ENCODE results near the gene POU2F1. TPM values are rescaled to one million over a fixed set of nuclear protein-coding genes. Genes with fewer than 3 reads are reported as not detected.
A peak's percentile ranks its signal among the peaks of the same experiment; 100 is the strongest.

Gene POU2F1
- total RNA-seq, 1 donor from 2014 or later: 68.0 TPM

- TF ChIP-seq EZH2phosphoT487 (IDR thresholded peaks at IDR 0.05) (no peak), CTCF (IDR thresholded peaks at IDR 0.05) (no peak), EZH2 (IDR thresholded peaks at IDR 0.05) (no peak)
- Mint-ChIP-seq H3K4me3 (no peak overlapping the region), H3K4me1 (peaks cover 34% of the 10 kb centered on the region), H3K36me3 (no peaks in the 10 kb centered on the region), H3K27ac (peak overlapping the region; percentile 55), H3K27me3 (ENCODE audit: insufficient read depth, low read depth) (peaks cover 4% of the 10 kb centered on the region), H3K9me3 (no peaks in the 10 kb centered on the region)
- H3F3A ChIP-seq (ENCODE audit: low read depth): peaks cover 17% of the 10 kb centered on the region
- H3K79me2 ChIP-seq (ENCODE audit: low read depth): no peaks in the 10 kb centered on the region
- no peak overlapping the region for H3K27ac ChIP-seq
- no peaks in the 10 kb centered on the region for H3K9me3 ChIP-seq (ENCODE audit: low read depth)
- H3K36me3 ChIP-seq: no peaks in the 10 kb centered on the region
- H2AFZ ChIP-seq (replicated peaks): no peak overlapping the region
- no peaks in the 10 kb centered on the region for H4K20me1 ChIP-seq (ENCODE audit: low read depth)
- no peak overlapping the region for H3K4me3 ChIP-seq
- H3K9ac ChIP-seq: no peak overlapping the region
- peaks cover 23% of the 10 kb centered on the region for H3K27me3 ChIP-seq
- DNase-seq (ENCODE audit: low spot score): no peak
- H3K4me1 ChIP-seq: peaks cover 11% of the 10 kb centered on the region
- no peak overlapping the region for H3K4me2 ChIP-seq
Observed at GRCh38 chr1:167450843-167451242, 230.2 kb downstream of the POU2F1 start.

GRCh38 chr1:167452483-167452882, 231.8 kb downstream of the POU2F1 start:
- H3K9ac ChIP-seq: no peak overlapping the region
- TF ChIP-seq CTCF (IDR thresholded peaks at IDR 0.05) (no peak), EZH2phosphoT487 (IDR thresholded peaks at IDR 0.05) (no peak), EZH2 (IDR thresholded peaks at IDR 0.05) (no peak)

GRCh38 chr1:167453123-167453522, 232.4 kb downstream of the POU2F1 start:
- Histone ChIP-seq H3K9me3 (ENCODE audit: low read depth) (no peaks in the 10 kb centered on the region), H3K36me3 (no peaks in the 10 kb centered on the region), H3K9ac (no peak overlapping the region), H3K27ac (no peak overlapping the region), H2AFZ (replicated peaks) (no peak overlapping the region), H3K4me3 (no peak overlapping the region), H3K27me3 (peaks cover 46% of the 10 kb centered on the region), H3K4me2 (no peak overlapping the region), H3K4me1 (peaks cover 15% of the 10 kb centered on the region), H3F3A (ENCODE audit: low read depth) (peaks cover 26% of the 10 kb centered on the region), H3K79me2 (ENCODE audit: low read depth) (no peaks in the 10 kb centered on the region), H4K20me1 (ENCODE audit: low read depth) (no peaks in the 10 kb centered on the region)
- Mint-ChIP-seq H3K36me3 (no peaks in the 10 kb centered on the region), H3K4me3 (peak overlapping the region; percentile 16), H3K9me3 (no peaks in the 10 kb centered on the region), H3K27ac (no peak overlapping the region), H3K4me1 (peaks cover 34% of the 10 kb centered on the region), H3K27me3 (ENCODE audit: insufficient read depth, low read depth) (peaks cover 6% of the 10 kb centered on the region)
- TF ChIP-seq CTCF (IDR thresholded peaks at IDR 0.05) (no peak), EZH2 (IDR thresholded peaks at IDR 0.05) (no peak), EZH2phosphoT487 (IDR thresholded peaks at IDR 0.05) (no peak)
- DNase-seq (ENCODE audit: low spot score): peak; percentile 41

More at GRCh38 chr1:167452483-167452882, 231.8 kb downstream of the POU2F1 start:
- H3K4me3 ChIP-seq: no peak overlapping the region
- peak overlapping the region; percentile 78 for H3K27ac Mint-ChIP-seq
- H3K36me3 ChIP-seq: no peaks in the 10 kb centered on the region
- no peaks in the 10 kb centered on the region for H3K36me3 Mint-ChIP-seq
- no peaks in the 10 kb centered on the region for H3K79me2 ChIP-seq (ENCODE audit: low read depth)
- H3K27ac ChIP-seq: no peak overlapping the region
- peaks cover 26% of the 10 kb centered on the region for H3F3A ChIP-seq (ENCODE audit: low read depth)
- no peak overlapping the region for H3K4me3 Mint-ChIP-seq
- H3K4me2 ChIP-seq: no peak overlapping the region
- H3K27me3 Mint-ChIP-seq (ENCODE audit: insufficient read depth, low read depth): peaks cover 8% of the 10 kb centered on the region
- peaks cover 15% of the 10 kb centered on the region for H3K4me1 ChIP-seq
- no peak overlapping the region for H2AFZ ChIP-seq (replicated peaks)
- no peaks in the 10 kb centered on the region for H3K9me3 ChIP-seq (ENCODE audit: low read depth)
- peaks cover 39% of the 10 kb centered on the region for H3K27me3 ChIP-seq
- DNase-seq (ENCODE audit: low spot score): no peak
- no peaks in the 10 kb centered on the region for H4K20me1 ChIP-seq (ENCODE audit: low read depth)
- peaks cover 39% of the 10 kb centered on the region for H3K4me1 Mint-ChIP-seq
- H3K9me3 Mint-ChIP-seq: no peaks in the 10 kb centered on the region

Data from neural progenitor cell (in vitro differentiated cells).